GM21390 (cell line): Measurements from ENCODE around the gene UBA52.

Experiments used
- ATAC-seq: cut with Tn5 transposase; IDR thresholded peaks from one replicate; pipeline ENCODE4 v1.9.1; 2021; ENCODE audit not compliant: unreplicated experiment

UBA52 gene

DNA sequence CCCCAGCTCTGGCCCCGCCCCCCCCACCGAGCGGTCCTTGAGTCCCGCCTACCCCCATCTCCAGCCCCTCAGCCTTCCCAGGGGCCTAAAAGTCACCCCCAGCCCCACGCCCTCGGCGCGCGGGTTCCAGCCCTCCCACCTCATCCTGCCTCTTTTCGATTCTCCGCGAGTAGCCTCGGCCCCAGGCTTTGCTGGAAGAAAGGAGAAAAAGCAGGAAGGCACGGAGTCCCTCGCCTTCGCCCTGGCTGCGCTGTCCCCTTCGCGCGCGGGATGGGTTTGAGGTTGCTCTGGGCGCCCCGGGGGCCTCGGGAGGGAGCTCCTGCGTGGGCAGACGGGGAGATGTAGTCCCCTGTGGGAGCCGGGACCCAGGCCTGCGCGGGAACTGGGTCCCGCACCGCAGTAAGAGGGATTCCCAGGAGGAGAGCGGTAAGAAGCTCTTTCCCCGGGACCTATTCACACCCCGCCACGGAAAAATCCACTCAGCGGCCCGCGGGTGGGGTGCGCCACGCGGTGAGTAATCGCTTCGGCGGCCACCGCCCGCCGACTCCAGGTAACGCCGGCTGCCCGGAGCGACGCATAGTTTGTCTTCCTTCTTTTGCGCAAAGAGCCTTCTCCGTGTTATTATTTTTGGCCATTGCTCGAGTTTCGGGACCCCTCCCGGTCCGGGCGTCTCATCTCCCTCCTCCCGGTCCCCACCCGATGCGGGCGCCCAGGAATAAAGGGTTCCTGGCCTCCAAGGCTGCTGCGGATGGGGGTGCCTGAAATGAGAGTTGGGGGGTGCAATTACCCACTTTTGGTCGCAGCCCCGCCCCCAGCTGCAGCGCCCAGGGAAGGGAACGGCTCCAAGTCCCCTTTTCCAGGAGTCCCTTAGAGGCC is 35.8 kb downstream of the UBA52 start:
- ATAC-seq = no peak

DNA sequence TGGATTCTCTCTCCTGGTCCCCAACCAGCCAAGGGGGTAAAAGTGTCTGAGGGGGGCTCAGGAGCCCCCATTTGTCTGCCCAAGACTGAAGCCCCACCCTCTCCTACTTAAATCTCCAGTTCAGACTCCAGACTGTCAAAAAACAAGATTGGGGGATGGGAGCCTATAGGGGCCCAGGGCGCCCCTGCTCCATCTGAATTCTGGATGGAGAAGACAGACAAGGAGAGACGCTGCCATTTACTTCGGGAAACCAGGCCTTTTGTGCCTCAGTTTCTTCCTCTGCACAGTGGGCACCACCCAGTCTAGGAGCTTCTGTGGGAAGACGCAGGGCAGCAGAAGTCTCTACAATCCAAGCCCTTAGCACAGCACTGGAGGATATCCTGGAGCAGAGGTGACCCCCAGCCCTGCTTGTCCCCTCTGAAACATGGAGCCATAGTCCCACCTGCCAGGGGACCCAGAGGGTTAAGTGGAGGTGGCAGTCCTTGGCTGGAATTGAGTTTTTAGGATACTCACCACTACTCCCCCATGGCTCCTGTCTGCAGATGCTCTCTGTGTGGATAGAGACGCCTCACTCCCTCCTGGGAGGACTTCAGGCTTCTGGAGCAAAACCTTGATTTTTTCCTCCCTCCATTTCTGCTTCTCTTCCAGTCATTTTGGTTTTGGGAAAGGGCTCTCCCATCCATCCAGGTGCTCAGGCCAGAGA is 36.6 kb downstream of the UBA52 start:
- no peak for ATAC-seq

GRCh38 chr19:18608805-18609716 is 37.4 kb downstream of the UBA52 start:
- ATAC-seq = no peak

DNA sequence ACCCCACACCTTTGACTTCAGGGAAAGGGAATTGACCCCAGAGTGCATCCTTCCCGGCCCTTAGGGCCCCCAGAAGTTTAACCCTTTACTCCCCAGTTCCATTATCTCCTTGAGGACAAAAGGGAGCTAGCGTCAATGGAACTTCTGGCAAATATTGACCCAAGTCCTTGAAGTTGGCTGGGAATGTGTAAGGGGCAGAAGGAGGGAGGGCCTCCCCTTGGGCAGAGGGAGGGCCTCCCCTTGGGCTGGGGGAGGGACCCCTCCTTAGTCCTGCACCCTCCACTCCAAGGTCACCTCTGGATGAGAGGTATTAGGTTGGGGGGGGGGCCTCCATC is 38.0 kb downstream of the UBA52 start:
- no peak for ATAC-seq

DNA sequence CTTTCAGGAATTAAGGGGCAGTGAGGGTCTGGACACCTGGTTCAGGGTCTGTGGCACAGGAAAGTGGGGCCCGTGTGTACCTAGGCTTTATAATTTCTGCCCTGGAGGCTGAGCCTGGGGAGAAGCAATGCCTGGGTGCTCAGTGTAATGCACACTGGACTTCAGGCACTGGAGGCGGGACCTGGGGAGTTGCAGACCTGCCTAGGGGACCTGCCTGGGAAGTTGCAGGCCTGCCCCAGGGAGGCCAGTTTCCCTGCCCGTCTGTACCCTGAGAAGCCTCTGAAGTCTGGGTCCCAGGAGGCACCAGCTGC is 38.5 kb downstream of the UBA52 start:
- no peak for ATAC-seq

- no peak for ATAC-seq
Observed at GRCh38 chr19:18610556-18611326, 39.1 kb downstream of the UBA52 start.

- no peak for ATAC-seq
Observed at GRCh38 chr19:18611327-18612050, 39.8 kb downstream of the UBA52 start.

DNA sequence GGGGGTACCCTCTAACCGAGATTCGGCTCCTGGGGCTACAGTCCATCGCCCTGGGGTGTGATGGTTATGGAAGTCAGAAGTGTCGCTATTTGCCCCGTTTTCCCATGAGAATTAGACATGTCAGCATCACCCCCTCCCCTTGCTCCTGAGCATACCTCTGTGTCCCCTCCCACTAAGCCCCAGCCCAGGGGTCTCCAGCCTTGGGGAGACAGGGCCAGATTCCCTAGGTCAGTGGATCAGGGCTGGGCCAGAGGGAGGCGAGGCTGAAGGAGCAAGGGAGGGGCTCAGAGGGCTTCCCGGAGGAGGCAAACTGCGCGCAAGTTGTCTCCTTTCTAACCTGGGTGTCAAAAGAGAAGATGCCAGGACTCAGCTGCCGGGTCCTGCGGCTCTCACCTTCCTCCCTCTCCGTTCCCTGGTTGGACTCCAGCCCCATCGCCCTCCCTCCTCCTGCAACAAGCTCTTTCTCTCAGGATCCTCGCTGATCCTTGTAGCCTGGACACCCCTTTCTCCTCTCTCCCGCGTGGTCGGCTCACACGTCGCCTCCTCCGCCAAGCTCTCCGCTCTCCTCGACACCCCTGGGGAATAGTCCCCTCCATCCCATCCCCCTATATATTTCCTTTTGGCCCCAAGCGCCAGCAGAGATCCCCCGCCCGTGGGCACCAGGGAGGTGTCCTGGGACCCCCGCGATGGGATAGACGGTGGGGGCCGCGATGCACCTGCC is 40.6 kb downstream of the UBA52 start:
- no peak for ATAC-seq

- no peak for ATAC-seq
Observed at GRCh38 chr19:18612772-18613588, 41.3 kb downstream of the UBA52 start, which contains the start of gene TMEM59L. Gene TMEM59L (plus strand): TSS chr19:18612870. CDS start chr19:18612959, 89 bp downstream.

DNA sequence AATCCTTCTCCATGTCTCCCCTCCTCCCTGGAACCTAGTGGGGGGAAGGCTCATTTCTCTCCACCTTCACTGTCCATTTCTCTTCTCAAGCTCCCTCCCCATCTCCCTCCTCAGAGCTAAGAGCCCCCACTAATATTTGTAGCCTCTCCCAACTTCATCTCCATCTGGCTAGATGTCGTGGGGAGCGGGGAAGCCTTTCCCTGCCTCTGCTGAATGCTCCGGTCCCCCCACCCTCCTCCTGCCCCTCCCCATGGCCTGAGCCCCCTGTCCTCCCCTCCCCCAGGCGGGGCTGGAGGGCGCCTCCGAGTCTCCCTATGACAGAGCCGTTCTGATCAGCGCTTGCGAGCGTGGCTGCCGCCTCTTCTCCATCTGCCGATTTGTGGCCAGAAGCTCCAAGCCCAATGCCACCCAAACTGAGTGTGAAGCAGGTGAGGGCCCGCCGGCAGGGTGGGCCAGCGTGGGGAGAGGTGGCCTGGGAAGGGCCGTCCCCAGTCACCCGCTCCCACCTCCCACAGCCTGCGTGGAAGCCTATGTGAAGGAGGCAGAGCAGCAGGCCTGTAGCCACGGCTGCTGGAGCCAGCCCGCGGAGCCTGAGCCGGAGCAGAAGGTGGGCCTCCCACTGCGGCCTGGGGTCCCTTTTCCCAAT is 42.1 kb downstream of the UBA52 start:
- no peak for ATAC-seq

DNA sequence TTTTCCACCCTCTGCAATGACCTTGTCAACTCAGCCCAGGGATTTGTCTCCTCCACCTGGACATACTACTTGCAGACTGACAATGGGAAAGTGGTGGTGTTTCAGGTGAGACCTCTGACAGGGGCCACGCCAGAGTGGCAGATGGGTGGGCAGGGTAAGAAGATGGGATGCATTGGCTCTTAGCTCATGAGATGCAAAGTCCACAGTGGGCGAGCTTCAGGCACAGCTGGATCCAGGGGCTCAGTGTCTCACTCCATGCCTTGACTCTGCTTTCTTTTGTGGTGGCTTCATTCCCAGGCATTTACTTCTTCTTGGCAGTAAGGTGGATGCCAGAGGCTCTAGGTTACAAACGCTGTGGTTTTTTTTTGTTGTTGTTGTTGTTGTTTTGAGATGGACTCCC is 44.4 kb downstream of the UBA52 start:
- ATAC-seq = no peak

- ATAC-seq = no peak
Observed at GRCh38 chr19:18617562-18617961, 45.9 kb downstream of the UBA52 start.

DNA sequence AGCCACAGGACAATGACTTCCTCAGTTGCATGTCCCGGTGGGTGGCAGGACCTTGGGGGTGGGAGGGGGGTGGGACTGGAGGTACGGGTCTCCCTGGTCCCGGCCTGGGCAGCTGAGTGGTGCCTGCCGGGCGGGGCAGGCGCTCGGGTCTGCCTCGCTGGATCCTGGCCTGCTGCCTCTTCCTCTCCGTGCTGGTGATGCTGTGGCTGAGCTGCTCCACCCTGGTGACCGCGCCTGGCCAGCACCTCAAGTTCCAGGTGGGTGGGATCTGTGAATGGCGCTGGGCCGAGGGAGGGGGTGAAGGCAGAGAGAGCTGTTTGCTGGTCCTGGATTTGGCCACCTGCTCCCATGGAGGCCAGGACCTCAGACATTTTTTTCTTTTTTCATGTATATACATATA is 46.6 kb downstream of the UBA52 start:
- ATAC-seq = no peak

- no peak for ATAC-seq
Observed at GRCh38 chr19:18620311-18620710, 48.7 kb downstream of the UBA52 start.

DNA sequence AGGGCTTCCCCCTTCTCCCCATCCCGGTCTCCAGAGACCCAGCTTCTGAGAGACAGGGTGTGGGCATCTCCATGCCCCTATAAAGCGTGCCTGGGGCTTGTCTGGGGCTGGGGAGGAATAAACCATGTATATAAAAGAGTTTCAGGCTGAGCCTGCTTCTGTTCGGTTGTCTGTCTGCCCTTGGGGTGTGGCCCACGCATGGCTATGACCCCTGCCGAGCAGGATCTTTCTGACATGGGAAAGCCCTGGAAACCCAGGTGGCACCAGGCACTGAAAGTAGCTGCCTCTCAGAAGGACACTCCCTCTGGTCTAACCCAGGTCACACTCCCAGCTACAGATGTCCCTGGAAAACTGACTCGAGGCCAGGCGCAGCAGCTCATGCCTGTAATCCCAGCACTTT is 49.2 kb downstream of the UBA52 start:
- ATAC-seq = no peak

DNA sequence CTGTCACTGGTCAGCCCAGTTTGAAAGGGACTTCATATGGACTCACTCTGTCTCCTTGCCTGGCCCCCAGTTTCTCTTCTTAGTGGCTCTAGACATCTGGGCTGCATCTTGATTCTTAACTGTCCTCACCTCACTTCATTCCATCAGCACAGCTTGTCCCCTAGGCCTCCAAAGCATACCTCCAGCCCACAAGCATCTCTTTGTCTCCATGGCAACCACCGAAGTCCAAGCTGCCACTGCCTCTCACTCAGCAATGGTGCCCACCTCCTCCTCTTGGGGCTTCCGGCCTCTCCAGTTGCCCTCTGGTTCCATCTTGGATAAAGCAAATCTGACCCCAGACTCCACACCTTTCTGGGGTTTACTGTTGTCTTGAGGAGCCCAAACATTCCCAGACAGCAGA is 55.2 kb downstream of the UBA52 start:
- ATAC-seq = no peak
